GM21526 (cell line): ENCODE results near the gene METRN.

Experiments
- ATAC-seq: cut with Tn5 transposase; IDR thresholded peaks from one replicate; pipeline ENCODE4 v1.9.1; 2021; ENCODE audit warnings: moderate library complexity; ENCODE audit not compliant: unreplicated experiment, low FRiP score

Gene METRN

DNA sequence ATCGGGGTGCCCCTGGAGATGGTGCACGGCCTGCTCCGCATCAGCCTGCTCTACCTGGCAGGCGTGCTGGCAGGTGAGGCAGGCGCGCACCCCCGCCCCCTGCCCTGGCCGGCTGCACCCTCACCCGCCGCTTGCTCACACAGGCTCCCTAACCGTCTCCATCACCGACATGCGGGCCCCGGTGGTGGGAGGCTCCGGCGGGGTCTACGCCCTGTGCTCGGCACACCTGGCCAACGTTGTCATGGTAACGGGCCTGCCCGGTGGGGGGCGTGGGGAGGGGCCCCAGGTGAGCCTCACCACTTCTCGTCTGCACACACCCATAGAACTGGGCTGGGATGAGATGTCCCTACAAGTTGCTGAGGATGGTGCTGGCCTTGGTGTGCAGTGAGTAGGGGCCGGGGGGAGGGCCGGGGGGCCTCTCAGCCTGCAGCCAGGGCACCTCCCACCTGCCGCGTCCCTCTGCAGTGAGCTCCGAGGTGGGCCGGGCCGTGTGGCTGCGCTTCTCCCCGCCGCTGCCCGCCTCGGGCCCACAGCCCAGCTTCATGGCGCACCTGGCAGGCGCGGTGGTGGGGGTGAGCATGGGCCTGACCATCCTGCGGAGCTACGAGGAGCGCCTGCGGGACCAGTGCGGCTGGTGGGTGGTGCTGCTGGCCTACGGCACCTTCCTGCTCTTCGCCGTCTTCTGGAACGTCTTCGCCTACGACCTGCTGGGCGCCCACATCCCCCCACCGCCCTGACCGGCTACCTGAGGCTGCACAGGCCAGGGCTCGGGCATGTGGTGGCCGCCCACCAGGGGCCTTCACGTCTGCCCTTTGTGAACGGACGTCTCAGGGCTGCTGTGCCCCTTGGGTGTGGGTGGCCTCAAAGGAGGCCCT lies 37.4 kb upstream of the METRN start:
- no peak for ATAC-seq

DNA sequence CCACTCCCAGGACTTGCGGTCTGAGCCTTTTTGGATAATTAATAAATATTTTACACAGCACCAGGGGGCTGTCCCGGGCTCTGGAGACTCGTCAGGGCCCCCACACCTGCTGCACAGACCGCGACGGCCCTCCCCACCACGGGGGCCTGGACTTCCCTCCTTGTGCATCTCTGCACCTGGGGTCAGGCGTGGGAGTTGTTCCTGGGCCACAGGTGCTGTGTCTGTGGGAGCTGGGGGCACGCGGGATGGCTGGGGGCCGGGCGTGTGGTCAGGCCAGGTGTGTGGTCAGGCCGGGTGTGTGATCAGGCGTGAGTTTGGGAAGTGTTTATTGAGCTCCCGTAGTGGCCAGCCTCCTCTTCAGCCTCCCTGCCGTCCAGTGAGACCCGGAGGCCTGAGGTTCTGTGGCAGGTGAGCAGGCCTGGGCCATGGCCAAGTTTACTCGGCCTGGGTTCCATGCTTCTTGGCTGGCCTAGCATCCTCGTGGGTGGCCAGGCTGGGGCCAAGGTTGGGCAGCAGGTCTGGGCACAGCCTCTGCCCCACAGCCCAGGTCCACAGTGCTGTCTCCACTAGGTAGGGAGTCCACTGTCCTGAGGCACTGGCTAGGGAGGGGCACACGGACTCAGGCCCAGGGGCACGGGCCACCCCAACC lies 36.6 kb upstream of the METRN start:
- ATAC-seq, result no peak

DNA sequence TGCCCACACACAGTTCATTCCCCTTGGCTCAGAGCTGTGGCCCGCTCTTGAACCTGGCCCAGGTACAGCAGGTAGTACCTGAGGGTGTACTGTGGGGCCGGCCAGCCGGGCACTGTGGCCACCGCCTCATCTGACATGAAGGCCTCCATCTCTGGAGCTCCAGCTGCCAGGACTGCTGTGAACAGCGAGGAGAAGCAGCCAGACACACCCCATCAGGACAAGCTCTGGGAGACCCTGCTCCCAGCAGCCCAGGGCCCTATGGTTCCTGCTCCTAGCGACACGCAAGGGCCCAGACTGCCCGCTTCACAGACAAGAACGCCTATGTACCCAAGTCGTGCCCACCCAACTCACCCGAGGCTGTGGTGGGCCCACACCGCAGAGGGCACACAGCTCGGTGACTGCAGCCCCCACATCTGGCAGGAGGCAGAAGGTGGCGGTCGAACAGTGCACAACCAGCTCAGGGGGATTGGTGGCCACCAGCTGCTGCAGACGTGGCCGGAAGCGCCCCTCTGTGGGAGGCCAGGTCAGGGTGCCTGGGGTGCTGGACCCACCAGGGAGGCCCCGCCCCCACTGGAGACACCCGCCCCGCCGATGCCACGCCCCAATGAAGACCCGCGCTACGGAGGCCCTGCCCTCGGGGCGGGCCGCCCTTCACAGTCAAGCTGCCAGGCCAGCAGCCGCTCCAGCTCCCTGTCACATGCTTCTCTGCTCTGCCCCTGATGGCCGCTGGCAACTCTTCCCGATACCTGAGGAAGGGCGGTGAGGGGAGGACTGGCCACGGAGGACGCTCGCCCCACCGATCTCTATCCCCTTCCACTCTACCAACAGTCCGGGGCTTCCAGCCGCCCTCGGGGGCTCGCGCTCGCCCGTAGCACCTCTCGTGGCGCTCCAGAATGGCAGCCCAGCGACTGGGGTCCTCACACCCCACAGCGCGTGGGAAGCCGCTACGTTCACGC lies 35.8 kb upstream of the METRN start:
- no peak for ATAC-seq

DNA sequence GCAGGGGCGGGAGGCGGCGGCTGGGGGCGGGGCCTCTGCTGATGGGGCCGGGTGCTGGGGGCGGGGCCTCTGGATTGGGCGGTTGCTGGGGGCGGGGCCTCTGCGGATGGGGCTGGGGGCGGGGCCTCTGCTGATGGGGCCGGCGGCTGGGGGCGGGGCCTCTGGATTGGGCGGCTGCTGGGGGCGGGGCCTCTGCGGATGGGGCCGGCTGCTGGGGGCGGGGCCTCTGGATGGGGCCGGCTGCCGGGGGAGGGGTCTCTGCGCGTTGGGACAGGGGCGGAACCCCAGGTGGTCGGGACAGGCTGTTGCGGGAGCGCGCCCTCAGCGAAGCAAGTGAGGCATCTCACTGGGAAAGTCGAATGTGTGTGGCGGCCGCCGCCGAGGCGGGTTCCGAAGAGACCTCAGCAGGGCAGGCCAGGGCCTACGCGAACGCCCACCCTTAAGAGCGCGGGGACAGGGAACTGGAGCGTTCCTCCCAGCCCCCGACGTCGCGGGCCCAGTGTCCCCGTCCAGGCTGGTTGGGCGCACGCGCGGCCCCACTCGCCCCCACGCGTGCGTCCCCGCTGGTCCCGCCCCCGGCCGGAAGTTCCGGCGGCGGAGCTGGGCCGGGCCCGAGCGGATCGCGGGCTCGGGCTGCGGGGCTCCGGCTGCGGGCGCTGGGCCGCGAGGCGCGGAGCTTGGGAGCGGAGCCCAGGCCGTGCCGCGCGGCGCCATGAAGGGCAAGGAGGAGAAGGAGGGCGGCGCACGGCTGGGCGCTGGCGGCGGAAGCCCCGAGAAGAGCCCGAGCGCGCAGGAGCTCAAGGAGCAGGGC lies 34.9 kb upstream of the METRN start, which contains the start of gene STUB1:
Gene STUB1, plus strand, starts transcription at position 597 of the 811 bp plus-strand sequence. Its CDS starts 116 bp downstream, at position 713.
- no peak for ATAC-seq

DNA sequence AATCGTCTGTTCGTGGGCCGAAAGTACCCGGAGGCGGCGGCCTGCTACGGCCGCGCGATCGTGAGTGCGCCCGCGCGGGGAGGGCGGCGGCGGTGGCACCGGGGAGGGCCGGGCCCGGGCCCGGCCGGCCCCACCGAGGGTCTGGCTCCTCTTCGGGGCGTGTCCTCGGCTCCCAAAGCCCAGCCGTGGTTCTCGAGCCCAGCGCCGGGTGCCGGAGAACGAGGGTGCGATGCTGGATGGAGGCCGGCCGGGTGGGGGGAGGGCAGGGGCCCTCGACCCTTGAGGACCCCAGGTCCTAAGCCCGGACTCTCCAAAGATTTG lies 34.3 kb upstream of the METRN start:
- no peak for ATAC-seq

DNA sequence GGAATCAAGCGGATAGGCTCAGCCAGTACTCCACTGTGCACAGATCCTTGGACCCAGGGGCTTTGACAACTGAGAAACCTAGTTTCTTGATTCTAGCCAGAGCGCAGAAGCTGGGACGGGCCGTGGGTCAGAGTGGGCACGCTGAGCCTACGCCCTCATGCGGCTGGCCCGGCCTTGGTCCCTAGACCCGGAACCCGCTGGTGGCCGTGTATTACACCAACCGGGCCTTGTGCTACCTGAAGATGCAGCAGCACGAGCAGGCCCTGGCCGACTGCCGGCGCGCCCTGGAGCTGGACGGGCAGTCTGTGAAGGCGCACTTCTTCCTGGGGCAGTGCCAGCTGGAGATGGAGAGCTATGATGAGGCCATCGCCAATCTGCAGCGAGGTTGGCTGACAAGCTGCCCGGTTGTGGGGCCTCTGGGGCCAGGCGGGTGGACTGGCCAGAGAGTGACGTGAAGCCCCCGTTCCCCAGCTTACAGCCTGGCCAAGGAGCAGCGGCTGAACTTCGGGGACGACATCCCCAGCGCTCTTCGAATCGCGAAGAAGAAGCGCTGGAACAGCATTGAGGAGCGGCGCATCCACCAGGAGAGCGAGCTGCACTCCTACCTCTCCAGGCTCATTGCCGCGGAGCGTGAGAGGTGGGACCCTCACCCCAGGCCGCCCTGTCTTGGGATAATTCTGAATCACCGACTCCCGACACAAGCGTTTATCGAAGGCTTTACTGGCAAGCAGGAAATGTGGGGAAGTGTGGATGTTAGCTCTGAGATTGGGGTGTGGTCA lies 33.8 kb upstream of the METRN start:
- ATAC-seq, result no peak

DNA sequence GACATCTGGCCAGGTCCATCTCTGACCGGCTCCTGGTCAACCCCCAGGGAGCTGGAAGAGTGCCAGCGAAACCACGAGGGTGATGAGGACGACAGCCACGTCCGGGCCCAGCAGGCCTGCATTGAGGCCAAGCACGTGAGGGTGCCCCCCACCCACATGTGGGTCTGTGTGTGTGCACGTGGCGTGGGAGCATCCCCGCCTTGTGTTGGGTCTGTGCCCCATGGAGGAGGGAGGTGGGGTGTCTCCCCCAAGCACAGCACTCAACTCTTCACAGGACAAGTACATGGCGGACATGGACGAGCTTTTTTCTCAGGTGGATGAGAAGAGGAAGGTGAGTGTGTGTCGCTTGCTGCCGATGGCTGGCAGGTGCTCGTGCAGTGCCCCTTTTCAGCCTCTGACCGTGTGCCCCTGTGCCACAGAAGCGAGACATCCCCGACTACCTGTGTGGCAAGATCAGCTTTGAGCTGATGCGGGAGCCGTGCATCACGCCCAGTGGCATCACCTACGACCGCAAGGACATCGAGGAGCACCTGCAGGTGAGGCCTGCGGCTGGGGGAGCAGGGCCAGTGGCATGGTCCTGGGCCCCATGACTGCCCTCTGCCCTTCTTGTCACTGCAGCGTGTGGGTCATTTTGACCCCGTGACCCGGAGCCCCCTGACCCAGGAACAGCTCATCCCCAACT lies 33.0 kb upstream of the METRN start:
- ATAC-seq, result no peak

DNA sequence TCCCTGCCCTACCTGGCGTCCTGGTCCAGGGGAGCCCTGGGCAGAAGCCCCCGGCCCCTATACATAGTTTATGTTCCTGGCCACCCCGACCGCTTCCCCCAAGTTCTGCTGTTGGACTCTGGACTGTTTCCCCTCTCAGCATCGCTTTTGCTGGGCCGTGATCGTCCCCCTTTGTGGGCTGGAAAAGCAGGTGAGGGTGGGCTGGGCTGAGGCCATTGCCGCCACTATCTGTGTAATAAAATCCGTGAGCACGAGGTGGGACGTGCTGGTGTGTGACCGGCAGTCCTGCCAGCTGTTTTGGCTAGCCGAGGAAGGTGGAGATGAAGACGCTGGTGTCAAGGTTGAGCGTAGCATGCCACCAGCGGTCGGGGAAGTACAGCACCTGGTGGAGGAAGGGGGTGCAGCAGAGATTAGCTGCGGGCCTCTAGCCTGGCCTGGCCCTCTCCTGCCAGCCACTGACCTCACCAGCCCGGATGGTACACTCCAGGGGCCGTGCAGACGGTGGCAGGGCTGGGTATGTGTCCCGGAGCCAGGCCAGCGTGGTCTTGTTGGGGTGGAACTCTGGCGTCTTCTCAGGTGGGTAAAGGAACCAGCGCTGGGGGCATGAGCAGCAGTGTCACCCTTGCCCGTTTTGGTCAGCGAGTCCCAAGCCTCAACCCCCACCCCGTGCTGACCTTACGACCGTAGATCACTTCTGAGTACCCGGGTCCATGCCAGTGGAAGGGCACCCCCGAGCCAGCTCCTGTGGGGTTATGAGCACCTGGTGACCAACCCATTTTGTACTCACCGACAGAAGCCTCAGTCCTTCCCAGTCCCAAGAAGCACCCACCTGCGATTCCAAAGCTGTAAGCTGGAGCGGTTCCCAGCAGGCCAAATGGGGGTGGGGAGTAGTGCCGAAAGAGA lies 32.2 kb upstream of the METRN start:
- no peak for ATAC-seq

DNA sequence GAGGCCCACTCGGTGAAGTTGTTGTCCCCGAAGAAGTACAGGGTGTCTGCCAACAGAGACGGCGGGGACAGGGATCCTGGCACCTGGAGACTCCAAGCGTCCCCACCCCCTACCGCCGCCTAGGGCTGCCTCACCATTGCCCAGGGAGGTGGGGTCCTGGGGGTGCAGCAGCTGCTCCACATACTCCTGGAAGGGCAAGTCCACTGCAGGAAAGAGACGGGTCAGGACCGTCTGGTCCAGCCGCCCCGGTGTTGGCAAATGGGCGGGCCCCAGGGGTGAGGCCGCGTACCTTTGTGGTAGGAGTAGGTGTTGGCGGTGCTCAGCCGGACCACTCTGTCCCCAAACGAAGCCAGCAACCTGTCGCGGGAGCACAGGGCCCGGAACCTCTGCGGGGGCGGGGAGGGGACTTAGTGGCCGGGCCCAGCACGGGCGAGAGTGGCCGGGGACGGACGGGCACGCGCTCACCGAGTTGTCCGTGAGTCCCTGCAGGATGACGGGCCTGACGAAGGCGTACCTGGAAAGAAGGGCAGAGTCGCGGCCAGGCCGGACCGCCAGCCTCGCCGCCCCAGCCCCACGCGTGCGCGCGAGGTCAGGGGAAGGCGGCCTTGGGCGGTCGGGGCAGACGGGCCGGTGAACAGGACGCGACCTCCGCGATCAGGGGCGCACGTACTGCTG lies 31.4 kb upstream of the METRN start:
- ATAC-seq, result no peak

DNA sequence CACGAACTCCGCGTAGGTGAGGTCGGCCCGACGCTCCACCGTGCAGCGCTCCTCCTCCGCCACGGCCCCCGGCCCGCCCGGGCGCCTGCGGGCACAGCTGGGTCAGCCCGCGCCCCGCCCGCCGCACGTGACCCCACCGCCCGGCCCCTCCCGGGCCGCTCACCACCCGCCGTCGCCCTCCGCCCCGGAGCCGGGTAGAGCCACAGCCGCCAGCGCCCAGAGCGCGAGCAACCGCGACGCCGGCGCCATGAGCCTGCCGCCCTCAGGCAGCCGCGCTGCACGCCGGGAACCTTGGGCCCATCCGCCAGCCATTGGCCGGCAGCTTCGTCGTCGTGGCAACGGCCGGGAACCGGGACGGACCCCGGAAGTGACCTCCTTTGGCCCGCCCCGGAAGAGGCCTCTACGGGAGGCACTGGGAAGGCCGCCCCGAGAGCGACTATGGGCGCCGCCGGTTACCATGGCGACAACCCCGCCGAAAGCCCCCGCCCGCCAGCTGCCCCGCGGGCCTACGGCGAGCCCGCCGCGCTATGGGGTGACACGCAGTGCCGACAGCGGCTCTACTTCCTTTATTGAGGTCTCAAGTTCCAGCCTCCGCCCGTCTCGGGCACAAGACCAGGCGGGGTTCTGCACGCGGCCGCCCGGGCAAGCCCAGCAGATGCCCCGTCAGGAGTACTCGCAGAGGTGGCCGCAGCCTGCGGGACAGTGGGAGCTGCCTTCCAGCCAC lies 30.7 kb upstream of the METRN start, which contains the start of gene JMJD8:
Gene JMJD8, minus strand, starts transcription at position 264 of the 724 bp plus-strand sequence. Its CDS starts 15 bp downstream, at position 249.
- peak; percentile 49 for ATAC-seq

DNA sequence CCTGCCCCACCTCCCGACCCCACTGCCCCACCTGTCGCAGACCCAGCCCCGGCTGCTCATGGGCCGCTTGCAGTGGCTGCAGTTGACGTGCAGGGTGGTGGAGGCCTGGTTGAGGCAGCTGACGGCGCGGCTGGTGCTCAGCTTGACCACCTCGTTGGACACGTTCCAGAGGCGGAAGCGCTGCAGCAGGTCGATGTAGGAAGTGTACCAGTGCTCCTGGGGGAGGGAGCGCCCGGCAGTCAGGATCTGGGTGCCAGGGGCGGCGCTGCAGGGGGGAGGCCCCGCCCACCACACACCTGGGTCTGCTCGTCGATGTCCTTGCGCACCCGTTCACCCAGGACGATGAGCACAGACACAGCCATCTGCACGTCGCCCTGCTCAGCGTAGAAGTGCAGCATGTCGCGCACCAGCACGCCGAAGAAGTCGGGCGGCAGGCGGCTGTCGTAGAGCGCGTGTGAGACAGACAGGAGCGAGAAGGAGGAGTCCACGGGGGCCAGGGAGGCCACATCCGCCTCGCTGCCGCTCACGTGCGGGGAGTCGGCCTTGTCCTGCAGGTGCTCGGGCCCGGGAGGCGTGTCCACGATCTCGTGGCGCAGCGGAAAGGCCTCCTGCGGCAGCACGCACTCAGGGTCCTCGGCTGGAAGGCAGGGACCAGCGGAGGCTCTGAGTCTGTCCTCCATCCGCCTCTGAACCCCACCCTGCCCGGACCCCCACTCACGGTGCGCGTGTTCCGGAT lies 29.8 kb upstream of the METRN start:
- ATAC-seq, result no peak

DNA sequence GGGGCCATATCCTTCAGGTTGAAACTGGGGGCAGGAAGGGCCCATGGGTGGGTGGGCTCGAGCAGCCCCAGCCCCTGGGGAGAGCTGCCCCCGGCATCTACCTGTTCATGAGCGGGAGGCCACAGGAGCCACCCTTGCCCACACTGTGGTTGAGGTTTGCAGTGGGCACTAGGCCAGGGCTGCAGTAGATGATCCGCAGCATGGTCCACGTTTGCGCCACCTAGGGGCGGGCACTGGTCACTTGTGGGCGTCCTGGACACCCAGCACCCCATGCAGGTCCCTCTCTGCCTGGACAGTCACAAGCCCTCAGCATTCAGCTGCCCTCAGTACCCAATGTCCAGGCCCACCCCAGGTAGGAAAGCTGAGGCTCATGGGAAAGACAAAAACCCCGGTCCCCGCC lies 29.0 kb upstream of the METRN start:
- ATAC-seq, result no peak

DNA sequence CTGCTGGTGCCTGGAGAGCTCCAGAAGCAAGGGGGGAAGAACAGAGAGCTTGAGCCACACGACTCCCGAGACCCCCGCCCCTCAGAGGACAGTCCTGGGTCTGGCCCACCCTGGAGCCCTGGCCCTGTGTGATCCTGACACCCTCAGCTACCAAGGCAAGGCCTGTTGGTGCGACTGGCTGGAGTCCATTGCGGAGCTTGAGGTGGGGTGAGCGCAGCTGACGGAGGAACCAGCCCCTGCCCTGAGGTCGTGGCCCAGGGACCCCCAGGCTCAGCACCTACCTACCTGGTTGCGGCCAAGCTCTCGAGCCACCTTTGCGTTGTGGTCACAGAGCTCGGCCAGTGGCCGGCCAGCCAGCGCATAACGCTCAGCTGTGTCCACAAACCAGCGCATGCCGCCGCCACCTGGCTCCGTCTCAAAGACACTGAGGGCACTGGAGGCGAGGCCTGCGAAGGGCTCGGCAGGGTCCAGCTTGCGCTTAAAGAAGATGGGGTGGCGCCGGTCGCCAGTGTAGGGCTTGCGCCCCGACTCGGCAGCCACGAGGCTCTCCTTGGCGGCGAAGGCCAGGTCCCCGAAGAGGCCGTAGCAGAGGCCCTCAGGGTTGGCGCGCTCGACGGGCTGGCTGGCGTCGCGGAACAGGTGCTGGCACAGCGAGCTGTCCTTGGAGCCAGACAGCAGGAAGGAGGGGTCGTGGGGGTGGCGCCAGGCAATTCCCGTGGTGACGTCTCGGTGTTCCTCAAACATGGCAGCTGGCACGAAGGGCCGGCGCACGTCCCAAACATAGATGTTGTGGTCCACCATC lies 28.3 kb upstream of the METRN start:
- ATAC-seq, result no peak

DNA sequence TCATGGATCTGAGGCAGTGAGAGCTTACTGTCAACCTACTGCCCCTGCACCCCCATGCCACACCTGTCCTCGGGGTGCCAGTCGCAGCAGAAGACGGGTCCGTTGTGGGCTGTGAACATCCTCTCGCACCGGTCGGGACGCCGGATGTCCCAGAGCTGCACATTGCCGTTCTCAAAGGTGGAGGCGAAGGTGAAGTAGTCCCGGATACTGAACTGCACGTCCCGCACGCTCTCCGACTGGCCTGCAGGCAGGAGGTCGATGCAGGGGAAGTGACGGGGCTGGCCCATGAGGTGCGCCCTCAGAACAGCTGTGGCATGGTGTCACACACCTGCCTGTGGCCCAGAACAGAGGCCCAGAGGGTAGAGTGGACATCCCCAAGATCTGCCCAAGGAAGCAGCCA lies 27.4 kb upstream of the METRN start:
- ATAC-seq, result no peak
